ENCODE data around the gene GRB10. TPM values are rescaled to one million over a fixed set of nuclear protein-coding genes. Genes with fewer than 3 reads are reported as not detected.

Gene GRB10
- total and polyA plus RNA-seq, 3 donors from 2014 or later: 54.0 to 81.9 (median 57.7) TPM

DNA sequence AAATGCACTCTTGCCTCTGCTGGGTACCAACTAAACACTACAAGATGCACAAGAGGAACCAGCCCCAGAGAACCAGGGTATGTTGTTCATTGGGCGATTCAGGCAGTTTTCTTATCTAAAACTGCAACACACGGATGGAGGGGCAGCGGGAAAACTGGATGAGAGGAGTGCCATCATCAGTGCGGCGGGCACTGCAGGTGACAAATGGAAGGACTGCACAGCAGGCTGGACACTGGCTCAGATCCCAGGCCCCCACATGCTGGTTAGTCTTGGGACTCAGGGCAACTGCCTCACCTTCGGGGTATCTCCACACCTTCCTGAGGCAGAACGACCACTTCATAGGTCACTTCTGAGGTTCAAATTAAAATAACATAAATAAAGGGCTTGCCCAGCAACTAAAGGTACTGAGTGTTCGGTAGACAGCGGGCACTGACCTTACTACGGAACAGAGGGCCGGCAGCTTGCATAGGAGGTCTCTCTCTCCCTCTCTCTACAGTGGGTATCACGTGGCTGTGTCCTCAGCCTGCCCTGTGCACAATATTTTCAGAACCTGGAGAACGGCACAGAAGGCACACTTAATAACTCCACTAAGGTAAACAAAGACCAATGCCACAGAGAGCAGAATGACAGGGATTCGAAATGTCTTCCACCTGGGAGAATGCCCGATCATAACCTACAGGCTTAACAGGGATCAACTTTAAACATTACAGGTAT, 72.1 kb downstream of the GRB10 start:
- H3K27ac ChIP-seq: no peak overlapping the region
- no peaks in the 10 kb centered on the region for H3K9me3 ChIP-seq
- TF ChIP-seq, protein P1, sequence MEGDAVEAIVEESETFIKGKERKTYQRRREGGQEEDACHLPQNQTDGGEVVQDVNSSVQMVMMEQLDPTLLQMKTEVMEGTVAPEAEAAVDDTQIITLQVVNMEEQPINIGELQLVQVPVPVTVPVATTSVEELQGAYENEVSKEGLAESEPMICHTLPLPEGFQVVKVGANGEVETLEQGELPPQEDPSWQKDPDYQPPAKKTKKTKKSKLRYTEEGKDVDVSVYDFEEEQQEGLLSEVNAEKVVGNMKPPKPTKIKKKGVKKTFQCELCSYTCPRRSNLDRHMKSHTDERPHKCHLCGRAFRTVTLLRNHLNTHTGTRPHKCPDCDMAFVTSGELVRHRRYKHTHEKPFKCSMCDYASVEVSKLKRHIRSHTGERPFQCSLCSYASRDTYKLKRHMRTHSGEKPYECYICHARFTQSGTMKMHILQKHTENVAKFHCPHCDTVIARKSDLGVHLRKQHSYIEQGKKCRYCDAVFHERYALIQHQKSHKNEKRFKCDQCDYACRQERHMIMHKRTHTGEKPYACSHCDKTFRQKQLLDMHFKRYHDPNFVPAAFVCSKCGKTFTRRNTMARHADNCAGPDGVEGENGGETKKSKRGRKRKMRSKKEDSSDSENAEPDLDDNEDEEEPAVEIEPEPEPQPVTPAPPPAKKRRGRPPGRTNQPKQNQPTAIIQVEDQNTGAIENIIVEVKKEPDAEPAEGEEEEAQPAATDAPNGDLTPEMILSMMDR (IDR thresholded peaks at IDR 0.05): no peak
- no peak for TF ChIP-seq POLR2A (IDR thresholded peaks at IDR 0.05)
- H3K27me3 ChIP-seq: no peaks in the 10 kb centered on the region
- H3K4me1 ChIP-seq: no peaks in the 10 kb centered on the region
- WGBS, 2 donors: 88 to 93% methylated on average over 15 of the region's 15 CpGs
- intact Hi-C loops (cut with DNase I; ENCODE audit: low total_unique reads): no loop called here
- DNase-seq: no peak
- no peaks in the 10 kb centered on the region for H3K36me3 ChIP-seq (ENCODE audit: low read depth, missing control alignments)
- H3K4me3 ChIP-seq: no peak overlapping the region

DNA sequence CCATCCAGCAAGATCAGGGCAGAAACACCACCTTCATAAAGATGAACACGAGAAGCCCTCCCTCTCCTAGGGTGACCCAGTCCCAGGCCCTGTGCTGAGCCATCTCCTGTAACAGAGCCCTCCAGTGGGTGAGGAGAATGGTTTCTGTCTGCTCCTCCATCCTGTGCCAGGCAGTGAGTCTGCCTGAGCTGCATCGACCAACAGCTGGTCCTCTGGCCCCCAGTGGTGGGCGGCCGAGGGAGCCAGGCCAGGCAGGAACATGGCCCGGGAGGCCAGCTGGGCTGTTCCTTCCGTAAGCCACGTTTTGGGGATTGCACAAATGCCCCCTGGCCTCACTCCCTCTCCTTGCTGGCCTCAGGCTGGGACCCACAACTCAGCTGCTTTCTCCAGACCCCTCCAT, 73.5 kb downstream of the GRB10 start:
- Histone ChIP-seq H3K4me1 (no peaks in the 10 kb centered on the region), H3K4me3 (no peak overlapping the region), H3K36me3 (ENCODE audit: low read depth, missing control alignments) (no peaks in the 10 kb centered on the region), H3K9me3 (no peaks in the 10 kb centered on the region), H3K27me3 (no peaks in the 10 kb centered on the region), H3K27ac (no peak overlapping the region)
- DNase-seq: no peak
- 80 to 89% methylated on average over 1 to 7 of the region's 7 CpGs for WGBS, 2 donors
- intact Hi-C loops (cut with DNase I; ENCODE audit: low total_unique reads): no loop called here
- TF ChIP-seq POLR2A (IDR thresholded peaks at IDR 0.05): no peak
- TF ChIP-seq, protein P1 (IDR thresholded peaks at IDR 0.05): no peak

DNA sequence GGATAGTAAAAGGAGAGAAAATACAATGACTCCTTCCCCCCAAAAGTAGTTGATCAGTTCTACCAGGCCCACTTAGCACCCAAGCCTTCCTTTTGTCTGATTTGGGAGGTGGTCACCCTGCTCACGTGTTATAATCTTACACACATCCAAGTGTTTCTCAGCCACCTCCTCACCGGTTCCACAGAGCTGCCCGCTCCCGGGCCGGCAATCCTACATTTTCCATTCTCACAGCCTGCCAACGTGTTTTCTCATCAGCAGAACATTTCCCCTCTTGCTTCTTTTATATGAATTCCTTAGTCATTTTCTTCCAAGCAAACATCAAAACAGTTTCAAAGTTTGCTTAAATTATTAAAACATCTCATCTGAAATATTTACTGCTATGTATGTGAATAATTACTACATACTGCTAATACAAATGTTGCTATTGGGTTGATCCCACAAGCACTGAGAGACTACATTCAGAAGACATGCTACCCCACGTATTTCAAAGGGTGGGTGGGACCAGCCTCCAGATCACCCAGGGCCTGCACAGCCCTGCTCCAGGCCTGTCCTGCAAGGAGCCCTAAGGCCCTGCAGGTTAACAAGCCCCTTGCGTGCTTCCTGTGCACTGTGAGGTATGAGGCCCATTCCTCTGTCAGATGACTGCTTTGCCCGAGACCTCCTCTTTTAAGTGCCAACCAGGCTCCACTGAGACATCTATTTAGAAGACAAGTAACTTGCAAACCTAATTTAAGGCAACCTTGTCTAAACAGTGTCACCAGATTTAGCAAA, 75.3 kb downstream of the GRB10 start:
- Histone ChIP-seq H3K27me3 (no peaks in the 10 kb centered on the region), H3K9me3 (no peaks in the 10 kb centered on the region), H3K4me1 (no peaks in the 10 kb centered on the region), H3K27ac (no peak overlapping the region), H3K36me3 (ENCODE audit: low read depth, missing control alignments) (no peaks in the 10 kb centered on the region), H3K4me3 (no peak overlapping the region)
- intact Hi-C loops (cut with DNase I; ENCODE audit: low total_unique reads): no loop called here
- TF ChIP-seq, protein P1 (IDR thresholded peaks at IDR 0.05): no peak
- TF ChIP-seq POLR2A (IDR thresholded peaks at IDR 0.05): no peak
- DNase-seq: no peak
- WGBS, 2 donors: 85 to 93% methylated on average over 9 of the region's 9 CpGs

DNA sequence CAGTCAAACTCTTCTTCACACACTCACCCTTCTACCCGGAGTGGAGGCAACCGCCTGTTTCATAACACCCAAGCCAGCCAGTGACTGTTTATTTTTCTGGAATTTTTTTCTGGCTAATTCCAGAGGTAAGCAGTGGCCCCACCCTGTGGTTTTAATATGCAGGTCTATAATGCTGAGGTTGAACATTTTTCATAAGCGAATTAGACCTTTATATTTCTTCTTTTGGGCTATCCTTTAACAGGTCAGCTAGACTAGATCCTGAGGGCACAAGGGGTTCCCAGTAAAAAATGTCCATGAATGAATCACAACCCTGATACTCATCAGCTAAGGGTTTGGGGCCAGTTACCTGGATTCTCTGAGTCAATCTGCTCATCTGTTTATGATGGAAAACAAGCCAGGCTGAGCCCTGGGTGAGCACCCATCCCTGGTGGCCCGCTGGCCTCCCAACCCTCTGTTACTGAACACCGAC, 76.2 kb downstream of the GRB10 start:
- intact Hi-C loops (cut with DNase I; ENCODE audit: low total_unique reads): no loop called here
- Histone ChIP-seq H3K27ac (no peak overlapping the region), H3K4me1 (no peaks in the 10 kb centered on the region)

More for the DNA sequence above, 76.2 kb downstream of the GRB10 start:
- Histone ChIP-seq H3K27me3 (no peaks in the 10 kb centered on the region), H3K4me3 (no peak overlapping the region), H3K36me3 (ENCODE audit: low read depth, missing control alignments) (no peaks in the 10 kb centered on the region), H3K9me3 (no peaks in the 10 kb centered on the region)
- DNase-seq: no peak
- TF ChIP-seq POLR2A (IDR thresholded peaks at IDR 0.05): no peak
- TF ChIP-seq, protein P1 (IDR thresholded peaks at IDR 0.05): no peak
- 91 to 94% methylated on average over 5 of the region's 5 CpGs for WGBS, 2 donors

Data from testis (tissue), 3 donors.